SK-N-SH (cell line): ENCODE data around the gene ATP7B. TPM values are rescaled to one million over a fixed set of nuclear protein-coding genes. Genes with fewer than 3 reads are reported as not detected.

Experiments
- CTCF ChIA-PET: fragments of 300-600, 350-600 bp; formaldehyde crosslinking; extraction: SDS; loops from one replicate; lab custom pipeline; 2021; lab: Yijun Ruan, JAX
- POLR2A ChIA-PET: fragments of 350-600 bp; sonication (Branson Sonifier 250); formaldehyde crosslinking; extraction: SDS; loops from one replicate; lab custom pipeline; 2020; ENCODE audit warnings: antibody characterized with exemption, inconsistent platforms; lab: Yijun Ruan, JAX
- DNase-seq: peaks from one replicate; pipeline ENCODE4 v3.0.0; 2012
- H2AFZ ChIP-seq: fragments of 200-600 bp; sonication (generic); 2 replicates; pipeline ENCODE4 v1.8.1; 2016; ENCODE audit warnings: antibody characterized with exemption, mild to moderate bottlenecking, low read depth
- H3F3A ChIP-seq: fragments of 200-600 bp; sonication (generic); replicated peaks from 2 replicates; pipeline ENCODE3; 2016; ENCODE audit warnings: antibody characterized with exemption, mild to moderate bottlenecking; ENCODE audit not compliant: insufficient read depth
- H3K27ac ChIP-seq, 2 experiments: fragments of 200-500 bp in 1 of 2; fragments of 200-600 bp in 1 of 2; sonication (Bioruptor generic) in 1 of 2; sonication (generic), shearing (Covaris generic) in 1 of 2; 2 replicates each; pipeline versions ENCODE4 v1.5.1 to v1.6.1; 2014 to 2016; ENCODE audit warnings: low read depth in 2 of 2, inconsistent platforms in 1 of 2, low read length in 1 of 2, mild to moderate bottlenecking in 1 of 2, mixed read lengths in 1 of 2
- H3K27me3 ChIP-seq: fragments of 200-600 bp; sonication (generic), shearing (Covaris generic); 2 replicates; pipeline ENCODE4 v1.6.1; 2016; ENCODE audit warnings: mixed run types; ENCODE audit not compliant: insufficient read depth
- H3K36me3 ChIP-seq, 2 experiments: fragments of 200-500 bp in 1 of 2; fragments of 200-600 bp in 1 of 2; sonication (Bioruptor generic) in 1 of 2; sonication (generic) in 1 of 2; replicated peaks in 1 of 2; 2 replicates each; pipeline versions ENCODE3 to v1.5.1; 2014 to 2016; ENCODE audit warnings: low read length in 1 of 2, mild to moderate bottlenecking in 1 of 2; ENCODE audit not compliant: insufficient read depth in 2 of 2, control insufficient read depth in 1 of 2
- H3K4me1 ChIP-seq, 2 experiments: fragments of 200-500 bp in 1 of 2; fragments of 200-600 bp in 1 of 2; sonication (Bioruptor generic) in 1 of 2; sonication (generic), shearing (Covaris generic) in 1 of 2; 2 replicates each; pipeline versions ENCODE4 v1.5.1 to v1.6.1; 2014 to 2016; ENCODE audit warnings: low read depth in 1 of 2, low read length in 1 of 2, mixed run types in 1 of 2; ENCODE audit not compliant: insufficient read depth in 2 of 2, control insufficient read depth in 1 of 2
- H3K4me2 ChIP-seq: fragments of 200-600 bp; sonication (generic), shearing (Covaris generic); 2 replicates; pipeline ENCODE4 v1.6.1; 2017; ENCODE audit warnings: mixed run types
- H3K4me3 ChIP-seq, 2 experiments: fragments of 200-500 bp in 1 of 2; fragments of 200-600 bp in 1 of 2; sonication (Bioruptor generic) in 1 of 2; sonication (generic), shearing (Covaris generic) in 1 of 2; 2 replicates each; pipeline versions ENCODE4 v1.5.1 to v1.8.1; 2014 to 2016; ENCODE audit warnings: low read depth in 2 of 2, inconsistent platforms in 1 of 2, low read length in 1 of 2, mild to moderate bottlenecking in 1 of 2, mixed read lengths in 1 of 2, moderate library complexity in 1 of 2
- H3K79me2 ChIP-seq: fragments of 200-600 bp; sonication (generic); 2 replicates; pipeline ENCODE4 v1.8.1; 2017; ENCODE audit warnings: mild to moderate bottlenecking; ENCODE audit not compliant: insufficient read depth
- H3K9ac ChIP-seq: fragments of 200-600 bp; sonication (generic); 2 replicates; pipeline ENCODE4 v1.6.1; 2017; ENCODE audit warnings: mixed run types
- H3K9me2 ChIP-seq: fragments of 200-600 bp; sonication (generic); 2 replicates; pipeline ENCODE4 v1.6.1; 2017; ENCODE audit warnings: mixed run types
- H3K9me3 ChIP-seq: fragments of 200-600 bp; sonication (generic); 2 replicates; pipeline ENCODE4 v1.6.1; 2017; ENCODE audit warnings: mixed run types, mild to moderate bottlenecking, moderate library complexity
- H4K20me1 ChIP-seq: fragments of 200-600 bp; sonication (generic); 2 replicates; pipeline ENCODE4 v1.6.1; 2017; ENCODE audit warnings: mild to moderate bottlenecking, mixed run types; ENCODE audit not compliant: insufficient read depth
- EZH2phosphoT487 ChIP-seq: fragments of 200-600 bp; sonication (generic); IDR thresholded peaks from 2 replicates; pipeline ENCODE4 v1.6.1; 2017; ENCODE audit warnings: low read depth, mixed run types, mild to moderate bottlenecking, antibody characterized with exemption, moderate library complexity, borderline replicate concordance
- FOSL2 ChIP-seq: IDR thresholded peaks from 2 replicates; pipeline ENCODE4 v1.4.0; 2012; ENCODE audit warnings: low read depth, mild to moderate bottlenecking, moderate library complexity, borderline replicate concordance
- JUND ChIP-seq: IDR thresholded peaks from 2 replicates; pipeline ENCODE4 v1.4.0; 2012
- MEF2A ChIP-seq: IDR thresholded peaks from 2 replicates; pipeline ENCODE4 v1.4.0; 2012; ENCODE audit warnings: low read depth, borderline replicate concordance
- NRF1 ChIP-seq: IDR thresholded peaks from 2 replicates; pipeline ENCODE4 v1.6.1; 2012; ENCODE audit warnings: low read depth, mild to moderate bottlenecking, low read length
- POLR2AphosphoS5 ChIP-seq: IDR thresholded peaks from 2 replicates; pipeline ENCODE4 v1.6.1; 2012; ENCODE audit warnings: low read depth, low read length
- RXRA ChIP-seq: IDR thresholded peaks from 2 replicates; pipeline ENCODE4 v1.4.0; 2012; ENCODE audit warnings: low read depth, mild to moderate bottlenecking, borderline replicate concordance
- WGBS: methylation state at CpG from one replicate; pipeline ENCODE4 v1.1.6; 2017; ENCODE audit warnings: low lambda C conversion rate; 5-methylcytosine and 5-hydroxymethylcytosine counted together
- polyA plus RNA-seq, 3 experiments: library from polyadenylated mRNA; depleted of rRNA; stranded (reverse); fragments of >200 nt; gene quantifications; 2 replicates each; pipeline ENCODE4 v1.2.3, GENCODE V29; 2012
- TF ChIP-seq, protein P1 (sequence below): fragments of 200-600 bp; sonication (generic); IDR thresholded peaks from 2 replicates; pipeline ENCODE4 v1.6.1; 2017; ENCODE audit warnings: antibody characterized with exemption, mild to moderate bottlenecking, moderate library complexity
- TF ChIP-seq, protein P2 (sequence below): IDR thresholded peaks from 2 replicates; pipeline ENCODE4 v1.4.0; 2012; ENCODE audit warnings: low read depth
- TF ChIP-seq, protein P3 (sequence below): IDR thresholded peaks from 2 replicates; pipeline ENCODE4 v1.4.0; 2012; ENCODE audit warnings: low read depth, borderline replicate concordance

The ATP7B gene
- polyA plus RNA-seq, 1 of the 3 experiments (the other 2 are of a cell fraction), result 4.4 TPM

DNA sequence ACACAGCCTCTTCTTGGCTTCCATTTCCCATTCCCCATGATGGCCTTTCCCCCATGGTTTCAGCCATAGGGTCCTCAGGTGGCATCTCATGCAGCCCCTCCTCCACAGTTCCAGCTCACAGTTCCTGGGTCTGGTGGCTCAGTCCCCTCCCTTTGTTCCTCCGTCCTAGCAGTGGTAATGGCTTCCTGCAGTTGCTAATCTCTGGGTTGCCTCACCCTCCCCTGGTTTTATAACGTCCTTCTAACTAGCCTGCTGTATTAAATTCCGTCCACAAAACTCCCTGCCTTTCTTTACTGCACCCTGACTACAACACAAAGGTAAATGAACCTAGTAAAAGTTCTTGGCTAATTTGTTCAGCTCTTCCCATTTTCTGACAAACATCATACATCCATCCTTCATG lies 118.6 kb downstream of the ATP7B start:
- ChIA-PET POLR2A (no interaction called here), CTCF (interaction anchor here (1.2 to 6.9 kb wide), 6 partner anchors 14 to 309 kb away, joined by 3 to 52 read pairs (median 5); partner anchors contain the start of gene NEK5)
- Histone ChIP-seq H3K4me2 (no peak overlapping the region), H3K9ac (no peak overlapping the region), H3K4me3 (no peak overlapping the region), H3K27me3 (no peaks in the 10 kb centered on the region), H3K79me2 (no peaks in the 10 kb centered on the region), H3K36me3 (no peaks in the 10 kb centered on the region), H3K4me1 (peaks cover 0 to 20% of the 10 kb centered on the region in 2 experiments; a peak in 1 of 4 replicates), H3K9me2 (no peaks in the 10 kb centered on the region), H3F3A (no peaks in the 10 kb centered on the region), H3K9me3 (no peaks in the 10 kb centered on the region), H4K20me1 (no peaks in the 10 kb centered on the region), H2AFZ (no peak overlapping the region), H3K27ac (no peak overlapping the region)
- no peak for TF ChIP-seq NRF1
- TF ChIP-seq, protein P1, sequence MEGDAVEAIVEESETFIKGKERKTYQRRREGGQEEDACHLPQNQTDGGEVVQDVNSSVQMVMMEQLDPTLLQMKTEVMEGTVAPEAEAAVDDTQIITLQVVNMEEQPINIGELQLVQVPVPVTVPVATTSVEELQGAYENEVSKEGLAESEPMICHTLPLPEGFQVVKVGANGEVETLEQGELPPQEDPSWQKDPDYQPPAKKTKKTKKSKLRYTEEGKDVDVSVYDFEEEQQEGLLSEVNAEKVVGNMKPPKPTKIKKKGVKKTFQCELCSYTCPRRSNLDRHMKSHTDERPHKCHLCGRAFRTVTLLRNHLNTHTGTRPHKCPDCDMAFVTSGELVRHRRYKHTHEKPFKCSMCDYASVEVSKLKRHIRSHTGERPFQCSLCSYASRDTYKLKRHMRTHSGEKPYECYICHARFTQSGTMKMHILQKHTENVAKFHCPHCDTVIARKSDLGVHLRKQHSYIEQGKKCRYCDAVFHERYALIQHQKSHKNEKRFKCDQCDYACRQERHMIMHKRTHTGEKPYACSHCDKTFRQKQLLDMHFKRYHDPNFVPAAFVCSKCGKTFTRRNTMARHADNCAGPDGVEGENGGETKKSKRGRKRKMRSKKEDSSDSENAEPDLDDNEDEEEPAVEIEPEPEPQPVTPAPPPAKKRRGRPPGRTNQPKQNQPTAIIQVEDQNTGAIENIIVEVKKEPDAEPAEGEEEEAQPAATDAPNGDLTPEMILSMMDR, result no peak
- no peak for DNase-seq
- 31% methylated on average over 3 of the region's 3 CpGs for WGBS

DNA sequence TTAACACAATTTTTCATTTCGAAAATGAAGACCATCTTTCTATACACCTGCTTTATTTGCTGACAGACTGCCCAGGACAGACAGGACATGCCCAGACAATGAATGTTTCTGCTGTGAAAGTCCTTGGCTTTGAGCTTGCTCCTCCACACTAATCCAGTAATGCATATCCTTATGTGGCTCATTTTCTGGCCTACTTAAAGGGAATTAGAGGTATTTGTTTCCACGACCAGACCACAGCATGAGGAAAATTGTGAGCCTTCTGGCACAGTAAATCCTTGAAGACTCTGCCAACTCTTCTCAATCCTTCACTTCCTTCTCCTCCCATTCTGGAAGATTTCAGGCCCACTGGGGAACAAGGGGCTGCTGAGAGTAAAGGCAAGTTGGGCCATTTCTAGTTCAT lies 123.8 kb downstream of the ATP7B start:
- no peaks in the 10 kb centered on the region for H3K79me2 ChIP-seq
- 19% methylated on average over 2 of the region's 2 CpGs for WGBS
- no peaks in the 10 kb centered on the region for H3F3A ChIP-seq
- CTCF ChIA-PET, result interaction anchor here (1.9 kb wide), 1 partner anchor 9 kb away, joined by 11 read pairs; no protein-coding TSS in a partner anchor
- H2AFZ ChIP-seq, result no peak overlapping the region
- no peak overlapping the region for H3K27ac ChIP-seq
- H4K20me1 ChIP-seq, result no peaks in the 10 kb centered on the region
- no peak overlapping the region for H3K4me3 ChIP-seq
- POLR2A ChIA-PET, result no interaction called here
- H3K4me2 ChIP-seq, result no peak overlapping the region
- H3K4me1 ChIP-seq, result peaks cover 0 to 5% of the 10 kb centered on the region in 2 experiments; a peak in 1 of 4 replicates
- H3K9ac ChIP-seq, result no peak overlapping the region
- TF ChIP-seq FOSL2 (no peak), NRF1 (no peak), RXRA (no peak), JUND (no peak), MEF2A (no peak), EZH2phosphoT487 (no peak), POLR2AphosphoS5 (no peak)
- TF ChIP-seq, protein P2, sequence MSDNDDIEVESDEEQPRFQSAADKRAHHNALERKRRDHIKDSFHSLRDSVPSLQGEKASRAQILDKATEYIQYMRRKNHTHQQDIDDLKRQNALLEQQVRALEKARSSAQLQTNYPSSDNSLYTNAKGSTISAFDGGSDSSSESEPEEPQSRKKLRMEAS, result no peak
- TF ChIP-seq, protein P3, sequence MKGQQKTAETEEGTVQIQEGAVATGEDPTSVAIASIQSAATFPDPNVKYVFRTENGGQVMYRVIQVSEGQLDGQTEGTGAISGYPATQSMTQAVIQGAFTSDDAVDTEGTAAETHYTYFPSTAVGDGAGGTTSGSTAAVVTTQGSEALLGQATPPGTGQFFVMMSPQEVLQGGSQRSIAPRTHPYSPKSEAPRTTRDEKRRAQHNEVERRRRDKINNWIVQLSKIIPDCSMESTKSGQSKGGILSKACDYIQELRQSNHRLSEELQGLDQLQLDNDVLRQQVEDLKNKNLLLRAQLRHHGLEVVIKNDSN, result no peak
- TF ChIP-seq, all 33 proteins: peak for 0
- Histone ChIP-seq H3K27me3 (no peaks in the 10 kb centered on the region; the same call in 1 of the 2 replicates), H3K9me2 (no peaks in the 10 kb centered on the region), H3K9me3 (no peaks in the 10 kb centered on the region), H3K36me3 (no peaks in the 10 kb centered on the region)
- DNase-seq, result no peak
